Stimulated activated naive CD8-positive, alpha-beta T cell treated with anti-CD3 and anti-CD28 coated beads, Interleukin-15, Interleukin-2, amounts not matched to agents 100 ng/mL and 50 ng/mL, for 24 hours (primary cell): Measurements from ENCODE around the gene AJAP1.

ENCODE experiments used
- H3K27ac Mint-ChIP-seq: one replicate; pipeline ENCODE4 v1.8.0; 2021; ENCODE audit warnings: mild to moderate bottlenecking, mixed read lengths
- H3K27me3 Mint-ChIP-seq: one replicate; pipeline ENCODE4 v1.8.0; 2021; ENCODE audit warnings: mixed read lengths
- H3K36me3 Mint-ChIP-seq: one replicate; pipeline ENCODE4 v1.8.0; 2021; ENCODE audit warnings: low read depth, mixed read lengths
- H3K4me1 Mint-ChIP-seq: one replicate; pipeline ENCODE4 v1.8.0; 2021; ENCODE audit warnings: low read depth, mixed read lengths
- H3K4me3 Mint-ChIP-seq: one replicate; pipeline ENCODE4 v1.8.0; 2021; ENCODE audit warnings: mild to moderate bottlenecking, mixed read lengths
- H3K9me3 Mint-ChIP-seq: one replicate; pipeline ENCODE4 v1.8.0; 2021; ENCODE audit warnings: mixed read lengths

The AJAP1 gene

DNA sequence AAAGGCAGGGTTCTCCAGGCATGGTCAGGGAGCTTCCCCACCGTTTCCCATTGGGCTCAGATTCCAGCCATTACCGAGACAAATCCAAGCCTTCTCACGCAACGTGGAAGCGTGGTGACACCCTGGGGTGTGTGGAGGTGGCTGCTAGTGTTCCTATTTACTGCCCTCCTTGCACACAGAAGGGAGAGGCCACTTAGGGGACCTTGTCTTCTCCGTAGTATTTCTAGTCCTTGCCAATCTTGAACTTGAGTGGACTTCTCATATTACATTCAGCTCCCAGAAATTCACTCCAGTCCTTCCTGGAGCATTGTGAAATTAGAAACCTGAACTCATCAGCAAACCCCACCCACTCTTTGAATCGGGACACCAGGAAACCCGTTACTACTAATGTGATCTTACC, 131.6 kb downstream of the AJAP1 start:
- no peak overlapping the region for H3K4me3 Mint-ChIP-seq
- no peaks in the 10 kb centered on the region for H3K4me1 Mint-ChIP-seq
- H3K9me3 Mint-ChIP-seq, result no peaks in the 10 kb centered on the region
- H3K27me3 Mint-ChIP-seq, result no peaks in the 10 kb centered on the region
- H3K27ac Mint-ChIP-seq, result no peak overlapping the region
- H3K36me3 Mint-ChIP-seq, result no peaks in the 10 kb centered on the region

GRCh38 chr1:4787551-4787950, 133.1 kb downstream of the AJAP1 start:
- H3K27ac Mint-ChIP-seq, result no peak overlapping the region
- no peak overlapping the region for H3K4me3 Mint-ChIP-seq
- no peaks in the 10 kb centered on the region for H3K27me3 Mint-ChIP-seq
- no peaks in the 10 kb centered on the region for H3K9me3 Mint-ChIP-seq
- H3K4me1 Mint-ChIP-seq, result no peaks in the 10 kb centered on the region
- H3K36me3 Mint-ChIP-seq, result no peaks in the 10 kb centered on the region

GRCh38 chr1:4792565-4792964, 138.2 kb downstream of the AJAP1 start:
- Mint-ChIP-seq H3K36me3 (no peaks in the 10 kb centered on the region), H3K9me3 (no peaks in the 10 kb centered on the region), H3K4me1 (no peaks in the 10 kb centered on the region), H3K27me3 (no peaks in the 10 kb centered on the region), H3K27ac (no peak overlapping the region), H3K4me3 (no peak overlapping the region)

DNA sequence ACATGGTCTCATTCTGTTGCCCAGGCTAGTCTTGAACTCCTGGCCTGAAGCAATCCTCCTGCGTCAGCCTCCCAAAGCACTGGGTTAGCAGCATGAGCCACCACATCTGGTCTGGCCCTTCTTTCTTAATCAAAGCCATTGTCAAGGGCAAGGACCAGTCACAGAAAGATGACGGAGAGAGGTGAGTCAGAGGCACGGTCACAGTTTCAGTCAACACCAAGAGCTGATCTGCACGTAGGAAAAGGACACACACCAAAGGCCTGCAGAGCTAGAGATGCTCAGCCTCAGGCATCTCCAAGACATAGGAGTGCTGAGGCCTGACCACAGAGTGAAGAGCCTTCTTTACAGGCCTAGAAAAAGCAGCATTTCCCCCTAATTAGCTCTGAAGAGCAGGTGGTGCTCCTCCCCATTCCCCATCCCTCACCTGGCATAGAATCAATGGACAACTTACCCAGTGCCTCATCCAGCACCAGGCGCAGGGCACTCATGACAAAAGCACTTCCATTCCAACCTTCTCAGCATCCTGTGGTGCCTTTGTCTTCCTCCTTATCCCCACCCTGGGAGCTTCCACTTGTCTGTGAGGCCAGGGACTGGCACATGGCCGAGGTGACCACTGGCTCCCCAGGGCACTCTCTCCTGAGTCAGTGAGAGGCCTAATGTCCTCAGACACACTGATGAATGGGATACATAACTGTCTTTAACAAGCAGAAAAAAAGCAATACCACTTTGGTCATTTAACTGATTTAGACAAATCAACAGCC, 139.8 kb downstream of the AJAP1 start:
- no peaks in the 10 kb centered on the region for H3K4me1 Mint-ChIP-seq

DNA sequence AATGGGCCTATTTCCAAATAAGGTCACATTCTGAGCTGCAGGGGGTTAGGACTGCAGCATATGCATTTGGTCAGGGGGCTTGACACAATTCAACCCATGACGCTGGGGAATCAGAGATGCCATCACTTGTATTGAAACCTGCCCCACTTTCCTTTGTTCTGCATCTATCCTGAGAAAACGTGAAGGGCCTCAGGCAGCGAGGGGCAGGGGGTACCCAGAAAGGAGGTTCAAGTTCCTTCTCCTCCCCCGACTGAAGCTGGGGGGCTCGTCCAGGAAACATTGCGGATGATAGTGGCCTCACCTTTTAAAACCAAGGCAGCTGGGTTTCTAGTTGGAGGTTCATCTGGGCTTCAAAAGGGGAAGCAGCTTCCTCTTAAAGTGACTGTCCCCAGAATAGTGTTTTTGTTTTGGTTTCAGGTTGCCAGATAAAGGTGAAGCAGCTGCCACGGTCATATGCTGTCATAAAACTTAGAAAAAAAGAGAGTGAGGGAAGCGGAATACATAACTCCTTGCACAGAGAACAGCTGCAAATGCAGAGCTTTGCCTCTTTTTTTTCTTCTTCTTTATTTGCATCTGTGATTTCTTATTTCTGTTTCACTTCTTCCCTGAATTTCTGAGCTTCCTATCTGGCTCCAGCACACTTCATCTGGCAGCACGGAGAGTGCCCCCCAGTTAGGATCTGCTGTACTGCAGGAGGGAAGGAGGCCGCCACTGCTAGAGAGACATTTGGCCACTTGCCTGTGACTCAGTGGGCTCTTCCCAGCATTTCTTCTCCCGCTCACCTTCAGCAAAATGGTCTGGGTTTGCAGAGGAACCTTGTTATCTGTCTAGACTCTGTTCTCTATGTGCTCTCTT, 142.0 kb downstream of the AJAP1 start:
- Mint-ChIP-seq H3K27me3 (peaks cover 5% of the 10 kb centered on the region), H3K4me3 (no peak overlapping the region), H3K36me3 (no peaks in the 10 kb centered on the region), H3K9me3 (no peaks in the 10 kb centered on the region), H3K27ac (no peak overlapping the region), H3K4me1 (no peaks in the 10 kb centered on the region)

More for the DNA sequence above, 139.8 kb downstream of the AJAP1 start:
- Mint-ChIP-seq H3K27me3 (no peaks in the 10 kb centered on the region), H3K27ac (no peak overlapping the region), H3K9me3 (no peaks in the 10 kb centered on the region), H3K4me3 (no peak overlapping the region), H3K36me3 (no peaks in the 10 kb centered on the region)

GRCh38 chr1:4797016-4797410, 142.6 kb downstream of the AJAP1 start:
- no peak overlapping the region for H3K4me3 Mint-ChIP-seq

GRCh38 chr1:4797429-4797828, 143.0 kb downstream of the AJAP1 start:
- H3K4me1 Mint-ChIP-seq, result no peaks in the 10 kb centered on the region
- no peak overlapping the region for H3K4me3 Mint-ChIP-seq
- H3K36me3 Mint-ChIP-seq, result no peaks in the 10 kb centered on the region
- H3K27ac Mint-ChIP-seq, result no peak overlapping the region
- H3K9me3 Mint-ChIP-seq, result no peaks in the 10 kb centered on the region
- H3K27me3 Mint-ChIP-seq, result peaks cover 8% of the 10 kb centered on the region

More at GRCh38 chr1:4797016-4797410, 142.6 kb downstream of the AJAP1 start:
- H3K4me1 Mint-ChIP-seq, result no peaks in the 10 kb centered on the region
- H3K27ac Mint-ChIP-seq, result no peak overlapping the region
- no peaks in the 10 kb centered on the region for H3K36me3 Mint-ChIP-seq
- peaks cover 5% of the 10 kb centered on the region for H3K27me3 Mint-ChIP-seq
- H3K9me3 Mint-ChIP-seq, result no peaks in the 10 kb centered on the region

DNA sequence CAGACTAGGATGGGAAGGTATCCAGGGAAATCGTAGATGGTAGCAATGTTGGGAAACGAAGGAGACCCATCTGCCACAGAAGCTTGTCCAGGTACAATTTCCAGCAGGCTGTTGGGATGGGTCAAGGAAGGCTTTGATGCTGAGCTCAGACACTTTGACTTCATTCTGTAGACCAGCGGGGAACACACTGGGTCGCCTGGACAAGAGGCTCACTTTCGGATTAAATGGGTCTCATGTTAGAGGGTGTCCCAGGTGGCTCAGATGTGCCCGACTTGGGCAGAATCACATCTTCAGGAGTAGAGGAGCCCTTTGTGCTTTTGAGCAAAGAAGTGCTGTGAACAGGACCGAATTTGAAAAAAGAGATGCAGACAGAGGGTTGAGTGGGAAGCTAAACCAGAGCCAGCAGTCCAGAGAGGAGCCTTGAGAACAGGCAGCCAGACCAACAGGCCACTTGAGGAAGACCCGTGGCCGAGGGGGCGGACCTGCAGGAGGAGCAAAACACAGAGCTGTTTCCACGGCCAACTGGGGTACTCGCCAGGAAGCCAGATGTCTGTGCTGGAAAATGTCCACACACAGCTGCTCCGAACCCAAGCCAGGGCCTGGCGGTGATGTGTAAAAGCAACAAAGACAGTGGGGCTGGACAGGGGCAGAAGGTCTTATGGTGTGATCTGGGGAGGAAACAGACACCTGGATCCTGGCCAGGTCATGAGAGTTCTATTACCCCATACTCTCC, 146.9 kb downstream of the AJAP1 start:
- H3K36me3 Mint-ChIP-seq, result no peaks in the 10 kb centered on the region
- no peak overlapping the region for H3K27ac Mint-ChIP-seq
- H3K4me1 Mint-ChIP-seq, result no peaks in the 10 kb centered on the region
- no peak overlapping the region for H3K4me3 Mint-ChIP-seq
- peaks cover 1% of the 10 kb centered on the region for H3K9me3 Mint-ChIP-seq
- peaks cover 35% of the 10 kb centered on the region for H3K27me3 Mint-ChIP-seq

DNA sequence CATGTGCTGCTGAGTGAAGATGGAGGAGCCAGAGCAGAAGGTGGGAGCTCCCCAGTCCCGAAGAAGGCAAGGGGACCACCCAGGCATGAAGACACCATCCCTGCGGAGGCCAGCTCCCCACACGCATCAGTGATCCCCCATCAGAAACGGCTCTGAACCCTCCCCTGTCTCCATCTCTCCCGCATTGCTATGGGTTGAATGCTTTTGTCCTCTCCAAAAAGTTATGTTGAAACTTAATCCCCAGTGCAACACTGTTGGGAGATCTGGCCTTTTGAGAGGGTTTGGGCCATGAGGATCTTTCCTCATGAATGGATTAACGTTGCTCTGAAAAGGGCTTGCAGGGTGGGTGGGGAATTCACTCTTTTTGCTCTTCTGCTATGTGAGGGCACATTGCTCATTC, 147.6 kb downstream of the AJAP1 start:
- Mint-ChIP-seq H3K27ac (no peak overlapping the region), H3K4me3 (no peak overlapping the region), H3K36me3 (no peaks in the 10 kb centered on the region), H3K27me3 (peaks cover 35% of the 10 kb centered on the region), H3K9me3 (peaks cover 3% of the 10 kb centered on the region), H3K4me1 (no peaks in the 10 kb centered on the region)

- Mint-ChIP-seq H3K4me1 (no peaks in the 10 kb centered on the region), H3K9me3 (peaks cover 3% of the 10 kb centered on the region), H3K27me3 (peaks cover 35% of the 10 kb centered on the region), H3K4me3 (no peak overlapping the region), H3K36me3 (no peaks in the 10 kb centered on the region), H3K27ac (no peak overlapping the region)
These were observed 148.9 kb downstream of the AJAP1 start for GRCh38 chr1:4803335-4803734.

- peaks cover 35% of the 10 kb centered on the region for H3K27me3 Mint-ChIP-seq
- H3K36me3 Mint-ChIP-seq, result no peaks in the 10 kb centered on the region
- no peak overlapping the region for H3K4me3 Mint-ChIP-seq
- no peaks in the 10 kb centered on the region for H3K4me1 Mint-ChIP-seq
- peaks cover 8% of the 10 kb centered on the region for H3K9me3 Mint-ChIP-seq
- no peak overlapping the region for H3K27ac Mint-ChIP-seq
These were observed 151.6 kb downstream of the AJAP1 start for GRCh38 chr1:4805987-4806386.

- H3K27ac Mint-ChIP-seq, result no peak overlapping the region
- peaks cover 3% of the 10 kb centered on the region for H3K9me3 Mint-ChIP-seq
- H3K4me3 Mint-ChIP-seq, result no peak overlapping the region
- no peaks in the 10 kb centered on the region for H3K36me3 Mint-ChIP-seq
- H3K27me3 Mint-ChIP-seq, result no peaks in the 10 kb centered on the region
- no peaks in the 10 kb centered on the region for H3K4me1 Mint-ChIP-seq
These were observed 166.1 kb downstream of the AJAP1 start for GRCh38 chr1:4820543-4820942.

- Mint-ChIP-seq H3K4me3 (no peak overlapping the region), H3K27ac (peak overlapping the region; percentile 53), H3K9me3 (no peaks in the 10 kb centered on the region), H3K4me1 (no peaks in the 10 kb centered on the region), H3K27me3 (peaks cover 4% of the 10 kb centered on the region), H3K36me3 (no peaks in the 10 kb centered on the region)
These were observed 171.5 kb downstream of the AJAP1 start for GRCh38 chr1:4825800-4826450.

DNA sequence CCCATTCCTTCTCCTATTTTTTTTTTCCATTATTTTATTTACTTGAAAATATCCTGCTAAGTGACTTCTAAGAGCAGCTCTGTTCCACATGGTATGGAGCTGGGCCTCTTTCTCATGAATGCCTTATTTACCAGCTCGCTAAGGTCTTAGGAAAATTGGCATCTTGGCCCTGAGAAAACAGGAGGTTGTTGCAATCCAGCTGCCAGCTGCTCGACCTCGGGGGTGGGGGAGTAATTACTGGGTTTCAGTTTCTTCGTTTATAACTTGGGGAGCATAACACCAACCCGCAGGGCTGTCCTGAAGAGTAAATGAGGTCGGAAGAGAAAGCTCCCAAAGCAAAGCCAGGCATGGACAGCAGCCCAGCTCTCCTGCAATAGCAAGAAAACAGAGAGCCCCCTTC, 176.3 kb downstream of the AJAP1 start:
- H3K4me3 Mint-ChIP-seq, result no peak overlapping the region
- no peak overlapping the region for H3K27ac Mint-ChIP-seq
- H3K27me3 Mint-ChIP-seq, result peaks cover 8% of the 10 kb centered on the region
- H3K9me3 Mint-ChIP-seq, result peaks cover 5% of the 10 kb centered on the region
- H3K4me1 Mint-ChIP-seq, result no peaks in the 10 kb centered on the region
- H3K36me3 Mint-ChIP-seq, result no peaks in the 10 kb centered on the region
